T-helper 22 cell (primary cell): ENCODE results near the gene TAF7.
"Not testable (repeated sequence)": the region's sequence is repeated elsewhere in the genome, so short reads cannot be mapped to it uniquely, and the experiment has no call there.

Experiments
- DNase-seq: peaks from one replicate; pipeline ENCODE4 v3.0.0-alpha.2; 2020; ENCODE audit warnings: low read depth

The TAF7 gene

GRCh38 chr5:141338538-141339306 lies 18.1 kb upstream of the TAF7 start, which contains the start of gene PCDHGA2:
TSS of gene PCDHGA2 (plus strand) at chr5:141338760.
- DNase-seq, result no peak

GRCh38 chr5:141332571-141332970 lies 12.0 kb upstream of the TAF7 start:
- not testable (repeated sequence) for DNase-seq

DNA sequence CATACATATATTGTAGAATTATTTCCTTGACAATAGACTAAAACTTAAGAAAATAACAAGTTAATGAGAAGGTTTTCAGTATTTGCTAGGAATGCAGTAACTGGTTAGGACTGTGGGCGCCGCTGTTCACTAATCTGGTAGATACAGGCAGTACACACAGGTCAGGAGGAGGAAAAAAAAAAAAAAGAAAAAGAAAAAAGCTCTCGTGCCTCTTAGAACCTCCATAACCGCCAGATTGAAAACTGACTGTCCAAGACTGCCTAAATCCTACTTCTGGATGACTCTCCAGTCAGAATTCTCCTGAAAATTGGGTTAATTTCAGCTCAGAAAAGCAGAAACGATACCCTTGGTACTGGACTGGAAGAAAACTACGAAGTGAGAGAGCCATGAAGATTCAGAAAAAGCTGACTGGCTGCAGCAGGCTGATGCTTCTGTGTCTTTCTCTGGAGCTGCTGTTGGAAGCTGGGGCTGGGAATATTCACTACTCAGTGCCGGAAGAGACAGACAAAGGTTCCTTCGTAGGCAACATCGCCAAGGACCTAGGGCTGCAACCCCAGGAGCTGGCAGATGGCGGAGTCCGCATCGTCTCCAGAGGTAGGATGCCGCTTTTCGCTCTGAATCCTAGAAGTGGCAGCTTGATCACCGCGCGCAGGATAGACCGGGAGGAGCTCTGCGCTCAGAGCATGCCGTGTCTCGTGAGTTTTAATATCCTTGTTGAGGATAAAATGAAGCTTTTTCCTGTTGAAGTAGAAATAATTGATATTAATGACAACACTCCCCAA lies 9.9 kb upstream of the TAF7 start, which contains the start of gene PCDHGA1:
Gene PCDHGA1, plus strand, starts transcription at position 216 of the 782 bp plus-strand sequence.
- no peak for DNase-seq

- no peak for DNase-seq
Observed at GRCh38 chr5:141328231-141328630, 7.6 kb upstream of the TAF7 start.

GRCh38 chr5:141326088-141326854 lies 5.7 kb upstream of the TAF7 start:
- peak; percentile 42 for DNase-seq

DNA sequence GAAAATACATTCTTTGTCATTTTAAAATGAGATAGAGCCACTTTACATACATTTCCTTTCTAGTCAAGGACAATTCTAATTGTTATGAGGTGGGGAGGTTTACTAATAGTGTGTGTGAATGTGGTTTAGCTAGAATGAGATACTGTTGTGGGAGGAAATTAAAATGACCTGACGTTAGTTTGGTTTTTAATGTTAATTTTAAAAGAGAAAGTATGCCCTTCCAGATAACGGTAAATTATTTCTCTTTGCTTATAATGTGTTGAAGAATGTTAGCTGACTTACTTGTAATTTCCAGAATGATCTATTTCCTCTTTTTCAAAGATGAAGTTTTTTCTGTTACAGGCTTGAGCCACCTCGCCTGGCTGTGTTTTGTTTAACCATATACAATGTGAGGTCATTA lies 1.7 kb upstream of the TAF7 start:
- no peak for DNase-seq

- no peak for DNase-seq
Observed at GRCh38 chr5:141319699-141320098, 885 bp downstream of the TAF7 start.

GRCh38 chr5:141319202-141319601 lies 1.4 kb downstream of the TAF7 start:
- DNase-seq, result no peak

- DNase-seq, result not testable (repeated sequence)
Observed at GRCh38 chr5:141316963-141317362, 3.6 kb downstream of the TAF7 start.

DNA sequence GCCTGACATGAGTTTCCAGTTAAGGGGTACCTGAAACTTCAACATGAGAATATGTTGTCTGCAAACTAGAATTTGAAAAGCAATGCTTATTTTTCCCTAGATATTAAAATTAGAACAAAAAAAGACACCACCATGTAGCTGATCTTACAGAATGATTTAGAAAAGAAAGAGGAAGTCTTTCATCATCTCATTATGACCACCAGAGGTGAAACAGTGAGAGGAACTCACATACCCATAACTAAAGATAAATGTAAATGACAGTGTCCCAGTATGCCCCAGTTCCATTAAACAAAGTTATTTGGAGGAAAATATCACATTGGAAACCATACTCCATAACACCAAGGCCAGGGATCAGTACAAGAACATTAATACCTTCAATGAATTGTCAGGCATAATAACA lies 6.9 kb downstream of the TAF7 start:
- no peak for DNase-seq

DNA sequence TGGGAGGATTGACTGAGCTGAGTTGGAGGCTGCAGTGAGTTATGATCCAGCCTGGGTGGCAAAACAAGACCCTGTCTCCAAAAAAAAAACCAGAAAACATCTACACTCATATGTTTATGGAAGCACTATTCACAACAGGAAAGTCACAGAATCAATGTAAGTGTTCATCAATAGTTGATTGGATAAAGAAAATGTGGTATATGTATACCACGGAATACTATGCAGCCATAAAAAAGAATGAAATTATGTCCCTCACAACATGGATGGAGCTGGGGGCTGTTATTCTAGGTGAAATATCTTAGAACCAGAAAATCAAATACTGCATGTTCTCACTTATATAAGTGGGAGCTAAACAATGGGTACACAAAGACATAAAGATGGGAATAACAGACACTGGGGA lies 14.0 kb downstream of the TAF7 start:
- DNase-seq, result no peak

DNA sequence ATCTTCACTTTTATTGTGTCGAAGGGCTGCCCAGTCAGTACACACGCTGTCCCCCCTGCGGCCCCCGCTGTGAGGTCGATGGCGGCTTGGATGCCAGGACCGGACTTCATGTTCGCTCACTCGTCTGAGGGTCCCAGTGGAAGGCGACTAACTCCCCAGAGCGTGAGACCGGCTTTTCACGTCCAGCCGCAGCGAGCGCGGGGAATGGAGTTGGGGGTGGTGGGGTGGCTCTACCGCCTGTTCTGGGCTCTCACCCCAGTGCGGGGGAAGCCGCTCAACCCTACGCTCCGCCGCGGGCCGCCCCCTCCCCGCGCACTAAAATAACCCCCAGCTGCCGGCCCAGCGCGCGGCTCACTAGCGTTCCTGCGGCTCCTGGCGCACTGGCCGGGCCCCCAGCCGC lies 16.8 kb downstream of the TAF7 start, which contains the start of gene SLC25A2:
Gene SLC25A2, minus strand, starts transcription at position 294 of the 400 bp plus-strand sequence. Its CDS starts 184 bp downstream, at position 110.
- DNase-seq, result no peak

- no peak for DNase-seq
Observed at GRCh38 chr5:141298376-141298775, 22.2 kb downstream of the TAF7 start.

DNA sequence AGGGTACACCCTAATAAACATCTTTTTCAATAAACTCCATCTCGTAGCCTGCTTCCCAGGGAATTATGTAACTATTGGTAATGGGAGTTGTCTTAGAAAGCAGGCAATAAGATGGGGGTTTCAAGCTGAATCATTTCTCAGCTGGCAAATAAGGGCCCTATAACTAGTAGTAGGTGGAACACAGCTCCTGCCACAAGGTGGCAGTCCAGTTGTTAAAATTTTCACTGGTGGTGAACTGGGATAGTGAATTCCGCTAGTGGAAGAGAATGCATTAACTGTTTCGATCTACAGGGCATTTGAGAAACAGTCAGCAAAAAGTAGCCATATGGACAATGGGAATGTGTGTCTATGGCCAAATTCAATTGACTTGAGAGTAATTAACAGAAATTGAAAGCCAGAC lies 47.7 kb downstream of the TAF7 start:
- DNase-seq, result no peak

DNA sequence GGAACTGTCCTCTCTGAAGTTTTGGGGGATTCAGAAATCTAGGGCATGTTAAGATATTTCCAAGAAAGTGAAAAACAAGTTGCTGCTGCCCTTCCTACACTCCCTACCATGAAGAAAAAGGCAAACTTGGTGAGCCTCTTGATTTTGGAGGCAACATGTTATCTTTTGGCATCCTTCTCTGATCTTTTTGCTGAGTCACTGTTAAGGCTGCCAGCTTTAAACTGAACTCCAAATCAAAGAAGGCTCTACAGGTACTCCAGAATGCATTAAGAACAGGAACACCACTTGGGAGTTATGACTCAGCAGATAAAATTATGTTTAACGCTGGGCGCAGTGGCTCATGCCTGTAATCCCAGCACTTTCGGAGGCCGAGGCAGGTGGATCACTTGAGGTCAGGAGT lies 51.4 kb downstream of the TAF7 start:
- no peak for DNase-seq
